HepG2 (cell line): Measurements from ENCODE around the gene RGN. TPM values are rescaled to one million over a fixed set of nuclear protein-coding genes. Genes with fewer than 3 reads are reported as not detected.
A peak's percentile ranks its signal among the peaks of the same experiment; 100 is the strongest.

Source experiments
- CBFB ChIP-seq: sonication (generic); formaldehyde crosslinking; IDR thresholded peaks from 2 replicates; pipeline ENCODE4 v1.4.0; 2020; ENCODE audit warnings: missing genetic modification reagents
- GABPB1 ChIP-seq: IDR thresholded peaks from 2 replicates; pipeline ENCODE4 v1.6.1; 2016; ENCODE audit warnings: mild to moderate bottlenecking, missing genetic modification reagents, moderate library complexity, missing compliant biosample characterization
- HOXA7 ChIP-seq: sonication (generic); formaldehyde crosslinking; IDR thresholded peaks from 2 replicates; pipeline ENCODE4 v1.8.1; 2022; ENCODE audit warnings: mild to moderate bottlenecking, missing genetic modification reagents, moderate library complexity
- MNT ChIP-seq: fragments of 450-650 bp; IDR thresholded peaks from 2 replicates; pipeline ENCODE4 v1.6.1; 2016
- NFIB ChIP-seq: sonication (generic); formaldehyde crosslinking; IDR thresholded peaks from 2 replicates; pipeline ENCODE4 v1.9.0; 2021; ENCODE audit warnings: missing genetic modification reagents, mild to moderate bottlenecking, borderline replicate concordance
- SAP130 ChIP-seq: IDR thresholded peaks from 2 replicates; pipeline ENCODE4 v1.6.1; 2016; ENCODE audit warnings: low read depth
- SOX6 ChIP-seq, 2 experiments: fragments of 450-650 bp in 1 of 2; sonication (generic) in 1 of 2; formaldehyde crosslinking in 1 of 2; IDR thresholded peaks; 2 replicates each; pipeline versions ENCODE4 v1.4.0 to v1.6.1; 2017 to 2020; ENCODE audit warnings: antibody characterized with exemption in 1 of 2, mild to moderate bottlenecking in 1 of 2, missing genetic modification reagents in 1 of 2
- TRAFD1 ChIP-seq: sonication (generic); formaldehyde crosslinking; IDR thresholded peaks from 2 replicates; pipeline ENCODE4 v1.5.1; 2020; ENCODE audit warnings: missing genetic modification reagents, mild to moderate bottlenecking, borderline replicate concordance
- ZHX2 ChIP-seq, 2 experiments: sonication (generic) in 1 of 2; formaldehyde crosslinking in 1 of 2; IDR thresholded peaks; 2 replicates each; pipeline versions ENCODE4 v1.6.1 to v1.9.0; 2014 to 2022; ENCODE audit warnings: antibody characterized with exemption in 1 of 2, borderline replicate concordance in 1 of 2, inconsistent platforms in 1 of 2, low read depth in 1 of 2, missing genetic modification reagents in 1 of 2
- ZNF20 ChIP-seq: sonication (generic); formaldehyde crosslinking; IDR thresholded peaks from 2 replicates; pipeline ENCODE4 v1.4.0; 2020; ENCODE audit warnings: mild to moderate bottlenecking, moderate library complexity, missing genetic modification reagents
- ZNF3 ChIP-seq: IDR thresholded peaks from 2 replicates; pipeline ENCODE4 v1.7.0; 2017; ENCODE audit warnings: inconsistent platforms
- ZNF609 ChIP-seq: sonication (generic); formaldehyde crosslinking; IDR thresholded peaks from 2 replicates; pipeline ENCODE4 v1.4.0; 2020; ENCODE audit warnings: mild to moderate bottlenecking, missing genetic modification reagents, borderline replicate concordance
- polyA plus RNA-seq, 8 experiments: library from polyadenylated mRNA; depleted of rRNA in 3 of 8; stranded (reverse) in 7 of 8; unstranded in 1 of 8; fragments of >200 nt; fragmentation: Illumina TruSeq in 4 of 8; extraction: Trizol in 4 of 8; gene quantifications; 2 replicates each; pipeline versions ENCODE4 v1.2.1 to v1.2.3, GENCODE V29; 2011 to 2016; ENCODE audit warnings: low read depth in 4 of 8, missing spikeins in 1 of 8, mixed read lengths in 1 of 8; ENCODE audit not compliant: insufficient read depth in 1 of 8
- total RNA-seq, 5 experiments: library from RNA; depleted of rRNA; stranded (reverse); fragments of >200 nt; fragmentation: Illumina TruSeq; extraction: Trizol; gene quantifications; 2 replicates each; pipeline ENCODE4 v1.2.3, GENCODE V29; 2016; ENCODE audit warnings: low read depth in 1 of 5

The RGN gene
- total and polyA plus RNA-seq, 2 of the 13 experiments (the other 11 are each of a cell fraction or from before 2014, with no cell fraction given), result 19.6 to 74.4 TPM

- TF ChIP-seq ZHX2 (IDR thresholded peaks at IDR 0.05; ENCODE audit: low read depth) (no peak), ZHX2 (CRISPR knock-in tag; IDR thresholded peaks at IDR 0.05; ENCODE audit: borderline replicate concordance) (no peak), ZNF20 (CRISPR knock-in tag) (no peak), MNT (no peak), CBFB (CRISPR knock-in tag) (no peak), HOXA7 (CRISPR knock-in tag) (no peak), ZNF609 (CRISPR knock-in tag) (peak; percentile 26; the same call in 1 of the 2 replicates), SOX6 (IDR thresholded peaks at IDR 0.05) (no peak), SOX6 (CRISPR knock-in tag; IDR thresholded peaks at IDR 0.05) (peak; percentile 81), GABPB1 (CRISPR knock-in tag) (peak; percentile 41; the same call in 1 of the 2 replicates), TRAFD1 (no peak), ZNF3 (CRISPR knock-in tag) (no peak), SAP130 (peak; percentile 41), NFIB (CRISPR knock-in tag) (no peak)
Observed at GRCh38 chrX:47078129-47079043, at the start of gene RGN (continued).
